HT1080 (cell line): ENCODE measurements around the gene C1QL1. TPM values are rescaled to one million over a fixed set of nuclear protein-coding genes. Genes with fewer than 3 reads are reported as not detected.

ENCODE experiments used
- DNase-seq: peaks from one replicate; pipeline ENCODE4 v3.0.0-alpha.2; 2015; ENCODE audit warnings: low read depth
- total RNA-seq: library from RNA; depleted of rRNA; stranded (reverse); fragments of >200 nt; shearing (Covaris generic); gene quantifications from 2 replicates; pipeline ENCODE4 v1.2.3, GENCODE V29; 2014

The C1QL1 gene
- total RNA-seq, 1 experiment from 2014 or later: 3.6 TPM

GRCh38 chr17:44932096-44932786 is 35.9 kb downstream of the C1QL1 start:
- no peak for DNase-seq

GRCh38 chr17:44931376-44931775 is 36.7 kb downstream of the C1QL1 start:
- DNase-seq: no peak

- no peak for DNase-seq
Measured at GRCh38 chr17:44930667-44931066, 37.4 kb downstream of the C1QL1 start.

- DNase-seq: no peak
Measured at GRCh38 chr17:44928950-44929720, 39.0 kb downstream of the C1QL1 start.

GRCh38 chr17:44928136-44928535 is 40.0 kb downstream of the C1QL1 start:
- DNase-seq: no peak

GRCh38 chr17:44927696-44928095 is 40.4 kb downstream of the C1QL1 start:
- no peak for DNase-seq

GRCh38 chr17:44926821-44927525 is 41.1 kb downstream of the C1QL1 start:
- DNase-seq: no peak

GRCh38 chr17:44925731-44926697 is 42.1 kb downstream of the C1QL1 start:
- DNase-seq: no peak

- no peak for DNase-seq
Measured at GRCh38 chr17:44924107-44924544, 44.0 kb downstream of the C1QL1 start.

GRCh38 chr17:44922746-44923470 is 45.2 kb downstream of the C1QL1 start:
- DNase-seq: no peak

GRCh38 chr17:44922136-44922535 is 46.0 kb downstream of the C1QL1 start:
- DNase-seq: no peak

- DNase-seq: no peak
Measured at GRCh38 chr17:44921122-44921882, 46.8 kb downstream of the C1QL1 start.

GRCh38 chr17:44920565-44920940 is 47.5 kb downstream of the C1QL1 start:
- no peak for DNase-seq

- peak; percentile 70 for DNase-seq
Measured at GRCh38 chr17:44919885-44920564, 48.1 kb downstream of the C1QL1 start.

GRCh38 chr17:44919411-44919810 is 48.7 kb downstream of the C1QL1 start:
- no peak for DNase-seq

- DNase-seq: no peak
Measured at GRCh38 chr17:44918006-44918405, 50.1 kb downstream of the C1QL1 start.

- no peak for DNase-seq
Measured at GRCh38 chr17:44917456-44917855, 50.6 kb downstream of the C1QL1 start.

GRCh38 chr17:44916781-44917241 is 51.3 kb downstream of the C1QL1 start:
- DNase-seq: peak; percentile 86
